Activated T-helper 2 cell treated with anti-CD3 and anti-CD28 coated beads, Interferon-gamma antibody, Interleukin-2, Interleukin-4, amounts not matched to agents 10 μg/mL and 5 μg/mL and 100 μg/mL, durations not matched to agents 14 hours and 24 hours and 36 hours (primary cell): Measurements from ENCODE around the gene CDYL. TPM values are rescaled to one million over a fixed set of nuclear protein-coding genes. Genes with fewer than 3 reads are reported as not detected.

Source experiments
- DNase-seq: peaks from one replicate; pipeline ENCODE4 v3.0.0; 2021; ENCODE audit warnings: low spot score
- H3K27ac Mint-ChIP-seq: one replicate; pipeline ENCODE4 v1.8.0; 2021; ENCODE audit warnings: mixed read lengths
- H3K27me3 Mint-ChIP-seq: one replicate; pipeline ENCODE4 v1.8.0; 2021; ENCODE audit warnings: low read depth, mixed read lengths
- H3K36me3 Mint-ChIP-seq: one replicate; pipeline ENCODE4 v1.8.0; 2021; ENCODE audit warnings: low read depth, mixed read lengths
- H3K4me1 Mint-ChIP-seq: one replicate; pipeline ENCODE4 v1.8.0; 2021; ENCODE audit warnings: low read depth, mixed read lengths
- H3K4me3 Mint-ChIP-seq: one replicate; pipeline ENCODE4 v1.8.0; 2021; ENCODE audit warnings: low read depth, mild to moderate bottlenecking, moderate library complexity, mixed read lengths
- H3K9me3 Mint-ChIP-seq: one replicate; pipeline ENCODE4 v1.8.0; 2021; ENCODE audit warnings: mixed read lengths
- intact Hi-C: fragments of 100-400 bp; cut with micrococcal nuclease; formaldehyde crosslinking; loops from one replicate; pipeline ENCODE4 v1.15.1; 2023
- total RNA-seq: library from RNA; stranded (reverse); gene quantifications from 2 replicates; pipeline ENCODE4 v1.2.3, GENCODE V29; 2022

Gene CDYL
- total RNA-seq, 1 donor from 2014 or later: 40.9 TPM

DNA sequence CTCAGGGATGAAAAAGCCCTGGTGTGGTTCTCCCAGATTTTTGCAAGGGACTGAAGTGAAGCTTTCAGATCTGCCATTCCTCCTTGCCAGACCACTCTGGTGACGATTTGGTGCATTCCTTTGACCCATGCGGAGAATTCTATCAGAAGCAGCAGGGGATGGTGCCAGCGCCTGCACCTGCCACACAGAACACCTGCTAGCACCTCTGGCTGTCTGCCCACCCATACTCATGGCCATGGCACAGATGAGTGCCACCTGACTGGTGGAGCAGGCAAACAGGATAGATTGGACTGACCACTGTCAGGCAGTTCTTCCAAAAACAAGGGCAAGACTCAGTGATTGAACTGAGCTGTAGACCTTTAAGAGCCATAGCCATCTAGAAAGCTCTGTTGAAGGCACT lies 107.1 kb downstream of the CDYL start:
- Mint-ChIP-seq H3K4me3 (no peak overlapping the region), H3K27me3 (no peaks in the 10 kb centered on the region), H3K9me3 (no peaks in the 10 kb centered on the region), H3K27ac (no peak overlapping the region), H3K36me3 (no peaks in the 10 kb centered on the region), H3K4me1 (peaks cover 1% of the 10 kb centered on the region)
- DNase-seq: no peak
- intact Hi-C loops: no loop called here

DNA sequence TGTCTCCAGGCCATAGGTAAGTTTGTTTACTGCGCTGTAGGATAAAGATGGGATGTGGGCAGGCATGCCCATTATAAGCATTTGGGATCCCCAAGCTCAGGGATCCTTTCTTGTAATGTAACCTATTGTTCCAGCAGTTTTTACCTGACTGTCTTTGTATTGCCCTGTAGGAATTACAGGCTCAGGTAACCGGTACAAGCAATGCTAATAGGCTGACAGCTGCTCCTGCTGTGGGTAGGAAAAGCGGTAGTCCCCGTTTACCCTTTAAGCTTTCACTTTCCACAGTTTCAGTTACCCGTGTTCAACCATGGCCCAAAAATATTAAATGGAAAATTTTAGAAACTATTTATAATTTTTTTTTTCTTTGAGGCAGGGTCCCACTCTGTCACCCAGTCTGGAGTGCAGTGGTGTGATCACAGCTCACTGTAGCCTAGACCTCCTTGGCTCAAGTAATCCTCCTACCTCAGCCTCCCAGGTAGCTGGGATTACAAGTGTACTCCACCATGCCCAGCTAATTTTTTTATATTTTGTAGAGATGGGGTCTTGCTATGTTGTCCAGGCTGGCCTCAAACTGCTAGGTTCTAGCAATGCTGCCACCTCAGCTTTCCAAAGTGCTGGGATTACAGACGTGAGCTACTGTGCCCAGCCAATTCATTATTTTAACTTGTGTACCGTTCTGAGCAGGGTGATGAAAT lies 108.6 kb downstream of the CDYL start:
- no peak overlapping the region for H3K27ac Mint-ChIP-seq
- no peaks in the 10 kb centered on the region for H3K27me3 Mint-ChIP-seq
- no peaks in the 10 kb centered on the region for H3K36me3 Mint-ChIP-seq
- no peaks in the 10 kb centered on the region for H3K9me3 Mint-ChIP-seq
- intact Hi-C loops: no loop called here
- no peak overlapping the region for H3K4me3 Mint-ChIP-seq
- DNase-seq: no peak
- H3K4me1 Mint-ChIP-seq: peaks cover 3% of the 10 kb centered on the region

DNA sequence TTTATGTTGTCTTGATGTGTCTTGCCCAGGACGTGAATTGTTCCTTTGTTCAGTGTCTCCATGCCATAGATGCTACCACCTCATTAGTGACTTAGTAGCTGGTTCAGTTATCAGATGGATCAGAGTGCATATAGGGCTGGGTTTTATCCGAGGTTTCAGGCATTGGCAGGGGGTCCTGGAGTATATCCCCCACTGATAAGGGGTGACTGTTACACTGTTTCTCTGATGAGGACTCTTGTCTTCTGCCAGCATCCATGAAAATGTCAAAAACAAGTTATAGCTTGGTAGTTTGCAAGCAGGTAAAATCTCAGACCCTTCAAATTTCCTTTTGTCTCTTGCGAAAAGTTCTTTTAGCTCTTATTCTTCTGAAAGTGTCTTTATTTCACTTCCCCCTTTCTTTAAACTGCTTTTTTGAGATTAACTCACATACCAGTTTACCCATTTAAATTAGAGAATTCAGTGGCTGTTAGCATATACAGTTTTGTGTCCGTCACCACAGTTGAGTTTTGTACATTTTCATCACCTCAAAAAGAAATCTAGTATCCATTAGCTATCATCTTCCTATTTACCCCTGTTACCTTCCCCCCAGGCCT lies 109.2 kb downstream of the CDYL start:
- Mint-ChIP-seq H3K36me3 (no peaks in the 10 kb centered on the region), H3K9me3 (no peaks in the 10 kb centered on the region), H3K4me1 (peaks cover 3% of the 10 kb centered on the region), H3K27me3 (no peaks in the 10 kb centered on the region), H3K4me3 (no peak overlapping the region), H3K27ac (no peak overlapping the region)
- no peak for DNase-seq
- intact Hi-C loops: no loop called here

DNA sequence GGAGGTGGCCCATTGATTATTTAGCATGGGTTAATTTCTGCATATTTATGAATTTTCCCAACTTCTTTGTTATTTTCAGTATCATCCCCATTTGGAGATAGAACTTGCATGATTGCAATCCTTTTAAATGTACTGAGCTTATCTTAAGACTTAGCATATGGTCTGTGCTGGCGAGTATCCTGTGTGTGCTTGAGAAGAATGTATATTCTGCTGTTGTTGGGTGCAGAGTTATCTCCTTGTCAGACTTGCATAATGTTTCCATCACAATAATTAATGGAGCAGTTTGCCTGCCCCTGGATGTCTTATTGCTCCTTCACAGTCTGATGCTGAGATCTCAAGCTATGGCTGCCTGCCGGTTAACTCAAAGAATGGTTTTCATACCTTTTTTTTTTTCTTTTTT lies 112.6 kb downstream of the CDYL start:
- Mint-ChIP-seq H3K4me1 (peaks cover 2% of the 10 kb centered on the region), H3K27me3 (no peaks in the 10 kb centered on the region)

DNA sequence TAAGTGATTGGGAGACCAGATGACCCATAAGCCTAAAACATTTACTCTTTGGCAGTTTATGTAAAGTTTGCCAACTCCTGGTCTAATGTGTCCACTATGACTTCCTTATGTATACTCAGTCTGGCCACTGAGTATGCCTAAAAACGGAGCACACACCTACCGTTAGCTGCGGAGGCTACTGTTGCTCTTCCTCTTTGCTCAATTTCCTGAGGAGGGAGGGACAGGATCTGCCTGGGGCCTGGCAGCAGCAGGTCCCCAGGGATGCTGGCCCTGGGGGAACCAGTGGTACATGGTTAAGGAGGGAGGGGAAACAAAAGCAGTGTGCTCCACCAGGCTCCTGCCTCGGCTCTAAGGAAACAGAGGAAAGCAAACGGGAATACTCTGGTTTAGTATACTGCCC lies 113.5 kb downstream of the CDYL start:
- intact Hi-C loops: no loop called here
- Mint-ChIP-seq H3K36me3 (peaks cover 15% of the 10 kb centered on the region), H3K27me3 (no peaks in the 10 kb centered on the region), H3K4me3 (no peak overlapping the region), H3K9me3 (no peaks in the 10 kb centered on the region), H3K27ac (no peak overlapping the region), H3K4me1 (peaks cover 2% of the 10 kb centered on the region)
- no peak for DNase-seq

More for the DNA sequence above, 112.6 kb downstream of the CDYL start:
- intact Hi-C loops: no loop called here
- H3K36me3 Mint-ChIP-seq: peaks cover 11% of the 10 kb centered on the region
- no peak overlapping the region for H3K27ac Mint-ChIP-seq
- H3K4me3 Mint-ChIP-seq: no peak overlapping the region
- no peaks in the 10 kb centered on the region for H3K9me3 Mint-ChIP-seq
- DNase-seq: no peak

DNA sequence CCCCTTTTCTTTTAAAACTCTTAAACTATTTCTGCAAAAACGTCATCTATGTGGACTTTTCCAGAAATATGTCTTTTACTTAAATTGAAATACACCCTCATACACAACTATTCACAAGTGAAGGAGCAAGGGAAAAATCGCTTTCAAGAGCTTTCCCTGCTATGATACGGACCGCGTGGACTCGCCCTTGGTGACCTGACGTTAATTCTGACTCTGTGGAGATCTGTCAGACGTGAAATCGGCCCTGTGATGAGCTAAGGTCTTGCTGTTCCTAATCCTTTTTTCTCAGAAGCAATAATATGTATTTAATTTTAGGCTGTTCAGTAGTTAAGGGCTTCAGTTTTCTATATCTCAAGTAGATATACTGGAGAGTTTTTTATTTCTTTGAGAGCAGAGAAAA lies 114.0 kb downstream of the CDYL start:
- no peak for DNase-seq

DNA sequence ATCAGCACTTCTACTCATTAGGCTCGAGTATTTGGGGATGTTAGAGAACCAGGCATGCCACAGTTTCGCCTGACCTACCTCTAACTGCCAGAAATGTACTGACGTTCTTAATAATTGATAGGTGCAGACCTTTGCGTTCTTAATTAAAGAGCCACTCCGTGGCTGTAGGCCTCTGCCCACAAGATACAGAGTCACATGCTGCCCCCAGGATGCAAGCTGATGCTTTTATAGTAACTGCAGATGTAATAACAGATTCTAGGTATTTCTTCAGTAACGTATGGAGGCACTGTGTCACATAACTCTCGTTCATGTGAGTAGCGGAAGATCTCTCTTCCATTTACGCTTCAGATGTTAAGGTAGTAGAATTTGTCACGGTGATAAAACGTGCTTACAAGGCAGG lies 114.4 kb downstream of the CDYL start:
- intact Hi-C loops: no loop called here
- H3K4me1 Mint-ChIP-seq: peaks cover 2% of the 10 kb centered on the region
- H3K9me3 Mint-ChIP-seq: no peaks in the 10 kb centered on the region
- H3K4me3 Mint-ChIP-seq: no peak overlapping the region
- H3K27me3 Mint-ChIP-seq: no peaks in the 10 kb centered on the region
- peaks cover 16% of the 10 kb centered on the region for H3K36me3 Mint-ChIP-seq
- no peak overlapping the region for H3K27ac Mint-ChIP-seq
- no peak for DNase-seq

More for the DNA sequence above, 114.0 kb downstream of the CDYL start:
- Mint-ChIP-seq H3K27me3 (no peaks in the 10 kb centered on the region), H3K36me3 (peaks cover 16% of the 10 kb centered on the region), H3K4me1 (peaks cover 2% of the 10 kb centered on the region), H3K27ac (no peak overlapping the region), H3K4me3 (no peak overlapping the region), H3K9me3 (no peaks in the 10 kb centered on the region)
- intact Hi-C loops: no loop called here

DNA sequence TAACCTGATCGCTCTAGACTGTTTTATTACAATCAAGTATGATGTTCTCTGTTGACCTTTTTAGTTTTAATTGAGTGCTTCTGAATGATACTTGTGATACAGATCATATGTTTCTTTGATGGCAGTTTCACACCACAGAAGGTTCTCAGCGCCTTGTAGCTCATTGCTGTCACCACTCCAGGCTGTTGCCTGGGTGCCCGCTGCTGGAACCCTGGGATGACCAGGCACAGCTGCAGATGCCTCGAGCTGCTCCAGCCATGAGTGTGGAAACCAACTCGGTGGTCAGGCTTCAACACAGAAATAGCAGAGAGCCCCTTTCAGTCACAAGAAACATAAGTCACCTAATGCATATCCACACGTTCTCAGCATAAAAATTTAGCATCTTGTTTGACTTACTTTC lies 114.9 kb downstream of the CDYL start:
- no peaks in the 10 kb centered on the region for H3K9me3 Mint-ChIP-seq

DNA sequence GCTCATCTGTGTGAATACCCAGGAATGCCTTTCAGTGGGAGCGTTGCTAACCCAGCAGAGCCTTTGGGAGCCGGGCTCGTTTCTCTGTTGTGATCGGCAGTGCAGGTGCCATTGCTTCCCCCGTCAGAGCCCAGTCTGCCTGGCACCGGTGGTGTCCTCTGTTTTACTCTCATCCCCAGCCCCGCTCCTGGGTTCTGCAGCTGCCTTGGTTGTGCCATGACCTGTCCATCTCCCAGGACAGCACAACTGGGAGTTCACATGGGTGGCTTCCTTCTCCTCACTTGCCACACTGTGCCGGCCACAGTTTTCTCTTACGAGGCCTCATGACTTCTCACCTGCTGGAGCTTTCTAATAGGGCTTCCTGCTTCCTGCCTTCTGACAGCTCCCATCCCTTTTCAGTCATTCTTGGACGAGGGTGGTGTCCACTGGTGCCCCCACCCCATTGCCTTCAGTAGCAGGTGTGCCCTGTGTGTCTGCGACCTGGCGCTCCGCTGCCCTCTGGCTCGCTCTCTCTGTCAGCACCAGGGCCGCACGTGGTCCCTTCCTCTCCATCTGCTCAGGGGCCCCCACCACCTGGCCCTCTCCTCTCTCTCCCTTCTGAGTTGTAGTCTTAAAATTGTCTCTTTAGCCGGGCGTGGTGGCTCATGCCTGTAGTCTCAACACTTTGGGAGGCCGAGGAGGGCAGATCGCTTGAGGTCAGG lies 116.7 kb downstream of the CDYL start:
- H3K4me3 Mint-ChIP-seq: no peak overlapping the region
- H3K36me3 Mint-ChIP-seq: peaks cover 31% of the 10 kb centered on the region
- H3K9me3 Mint-ChIP-seq: no peaks in the 10 kb centered on the region

More for the DNA sequence above, 114.9 kb downstream of the CDYL start:
- Mint-ChIP-seq H3K4me1 (peaks cover 2% of the 10 kb centered on the region), H3K4me3 (no peak overlapping the region), H3K36me3 (peaks cover 21% of the 10 kb centered on the region), H3K27ac (no peak overlapping the region), H3K27me3 (no peaks in the 10 kb centered on the region)
- intact Hi-C loops: no loop called here
- no peak for DNase-seq

DNA sequence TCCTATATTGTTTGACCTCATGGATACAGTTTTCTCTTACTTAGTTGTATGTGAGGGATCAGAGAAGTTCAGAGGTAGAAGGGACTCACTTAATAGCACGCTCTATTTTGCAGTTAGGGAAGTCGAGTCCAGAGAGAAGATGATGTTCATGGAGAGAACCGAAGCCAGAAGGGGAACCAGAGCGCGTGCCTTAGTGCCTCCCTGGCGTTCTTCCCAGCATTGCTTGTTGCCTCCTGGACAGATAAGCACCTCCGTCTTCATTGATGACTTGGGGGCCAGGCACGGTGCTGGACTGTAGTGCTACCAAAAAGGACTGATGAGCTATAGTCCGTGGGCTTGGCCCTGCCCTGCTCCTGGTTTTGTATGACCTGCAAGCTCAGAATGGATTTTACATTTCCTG lies 117.8 kb downstream of the CDYL start:
- intact Hi-C loops: no loop called here
- H3K36me3 Mint-ChIP-seq: peaks cover 40% of the 10 kb centered on the region
- H3K27ac Mint-ChIP-seq: no peak overlapping the region
- no peaks in the 10 kb centered on the region for H3K27me3 Mint-ChIP-seq
- H3K4me1 Mint-ChIP-seq: no peaks in the 10 kb centered on the region
- H3K9me3 Mint-ChIP-seq: peaks cover 3% of the 10 kb centered on the region
- no peak for DNase-seq
- no peak overlapping the region for H3K4me3 Mint-ChIP-seq

More for the DNA sequence above, 116.7 kb downstream of the CDYL start:
- peaks cover 2% of the 10 kb centered on the region for H3K4me1 Mint-ChIP-seq
- no peak overlapping the region for H3K27ac Mint-ChIP-seq
- H3K27me3 Mint-ChIP-seq: no peaks in the 10 kb centered on the region
- DNase-seq: no peak
- intact Hi-C loops: no loop called here

DNA sequence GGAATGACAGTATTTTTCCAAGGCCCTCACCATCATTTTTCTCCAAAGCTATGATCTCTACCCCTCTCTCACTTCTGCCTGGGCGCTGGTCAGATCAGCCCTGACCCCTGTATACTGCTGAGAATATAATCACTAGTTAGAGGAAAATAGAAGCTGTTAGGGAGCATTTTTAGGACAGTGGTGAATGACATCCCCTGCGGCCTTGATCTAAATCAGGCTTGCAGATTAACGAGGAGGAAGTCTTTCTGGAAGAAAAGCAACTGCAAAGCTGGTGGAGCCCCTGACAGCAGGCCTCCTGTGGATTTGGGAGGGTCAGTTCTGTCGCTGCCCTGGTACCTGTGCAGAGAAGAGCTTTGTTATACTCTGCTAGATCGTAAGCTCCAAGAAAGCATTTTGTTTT lies 119.8 kb downstream of the CDYL start:
- H3K27me3 Mint-ChIP-seq: no peaks in the 10 kb centered on the region
- H3K4me1 Mint-ChIP-seq: no peaks in the 10 kb centered on the region
- peaks cover 9% of the 10 kb centered on the region for H3K9me3 Mint-ChIP-seq
- H3K4me3 Mint-ChIP-seq: no peak overlapping the region
- intact Hi-C loops: no loop called here
- peaks cover 51% of the 10 kb centered on the region for H3K36me3 Mint-ChIP-seq
- H3K27ac Mint-ChIP-seq: no peak overlapping the region
- DNase-seq: no peak

DNA sequence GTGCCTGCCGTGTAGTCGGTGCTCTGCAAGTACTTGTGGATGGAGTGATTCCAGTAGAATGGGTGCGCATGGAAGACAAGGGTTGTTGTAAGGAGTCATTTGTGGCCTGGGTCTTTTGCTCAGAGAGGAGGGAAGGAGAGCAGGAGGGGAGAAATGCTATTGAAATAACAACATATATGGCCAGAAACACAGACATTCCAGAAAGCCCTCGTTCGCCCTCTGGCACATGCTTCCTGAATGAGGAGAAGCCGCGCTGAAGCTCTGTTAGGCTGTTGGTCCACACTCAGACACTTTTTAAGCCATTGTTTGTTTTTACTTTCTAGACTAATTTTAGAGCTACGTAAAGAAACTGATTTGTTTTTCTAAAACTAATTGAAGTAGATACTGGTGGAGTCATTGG lies 120.2 kb downstream of the CDYL start:
- intact Hi-C loops: no loop called here
- no peak overlapping the region for H3K27ac Mint-ChIP-seq
- no peak overlapping the region for H3K4me3 Mint-ChIP-seq
- DNase-seq: no peak
- peaks cover 3% of the 10 kb centered on the region for H3K4me1 Mint-ChIP-seq
- H3K27me3 Mint-ChIP-seq: no peaks in the 10 kb centered on the region
- peaks cover 9% of the 10 kb centered on the region for H3K9me3 Mint-ChIP-seq
- H3K36me3 Mint-ChIP-seq: peaks cover 51% of the 10 kb centered on the region
